Keratinocyte (primary cell): Measurements from ENCODE around the gene TRA2B. TPM values are rescaled to one million over a fixed set of nuclear protein-coding genes. Genes with fewer than 3 reads are reported as not detected.

Experiments used
- DNase-seq: peaks from one replicate; pipeline ENCODE4 v3.0.0-alpha.2; 2011; ENCODE audit warnings: low read depth, missing footprints, low spot score
- FAIRE-seq: peaks from 2 replicates; lab custom pipeline; 2011; peaks lifted over from hg19 to GRCh38; lab: Jason Lieb, UNC
- H2AFZ ChIP-seq: 2 replicates; pipeline ENCODE4 v1.6.0; 2012; ENCODE audit warnings: low read length, control low read depth, inconsistent platforms; ENCODE audit not compliant: control insufficient read depth
- H3K27ac ChIP-seq: 2 replicates; pipeline ENCODE4 v1.5.1; 2011; ENCODE audit warnings: low read length; ENCODE audit not compliant: control insufficient read depth, insufficient read depth
- H3K27me3 ChIP-seq: 3 replicates; pipeline ENCODE4 v1.6.0; 2011; ENCODE audit warnings: low read length; ENCODE audit not compliant: control insufficient read depth, insufficient read depth; ENCODE audit errors: extremely low read depth
- H3K36me3 ChIP-seq, 2 experiments: 2 replicates in 1 of 2; 3 replicates in 1 of 2; pipeline ENCODE4 v1.5.1; 2011; ENCODE audit warnings: low read length in 2 of 2, mild to moderate bottlenecking in 1 of 2; ENCODE audit not compliant: control insufficient read depth in 2 of 2, insufficient read depth in 2 of 2; ENCODE audit errors: extremely low read depth in 1 of 2
- H3K4me1 ChIP-seq: 3 replicates; pipeline ENCODE4 v1.5.1; 2011; ENCODE audit warnings: low read length; ENCODE audit not compliant: control insufficient read depth, insufficient read depth; ENCODE audit errors: extremely low read depth
- H3K4me2 ChIP-seq: 3 replicates; pipeline ENCODE4 v1.6.0; 2011; ENCODE audit warnings: low read depth, low read length; ENCODE audit not compliant: control insufficient read depth, insufficient read depth; ENCODE audit errors: extremely low read depth
- H3K4me3 ChIP-seq, 3 experiments: fragments of 200-600 bp in 1 of 3; sonication (generic) in 1 of 3; 2 replicates in 2 of 3; 3 replicates in 1 of 3; pipeline ENCODE4 v1.5.1; 2011 to 2016; ENCODE audit warnings: low read length in 3 of 3, mild to moderate bottlenecking in 3 of 3, control low read depth in 2 of 3, inconsistent platforms in 1 of 3, low read depth in 1 of 3, mixed read lengths in 1 of 3, mixed run types in 1 of 3, moderate library complexity in 1 of 3; ENCODE audit not compliant: control insufficient read depth in 2 of 3, insufficient read depth in 2 of 3; ENCODE audit errors: extremely low read depth in 1 of 3
- H3K79me2 ChIP-seq: 2 replicates; pipeline ENCODE4 v1.6.0; 2012; ENCODE audit warnings: low read length; ENCODE audit not compliant: control insufficient read depth, insufficient read depth
- H3K9ac ChIP-seq: 3 replicates; pipeline ENCODE4 v1.6.0; 2011; ENCODE audit warnings: low read length; ENCODE audit not compliant: control insufficient read depth, insufficient read depth; ENCODE audit errors: extremely low read depth
- H3K9me1 ChIP-seq: 3 replicates; pipeline ENCODE4 v1.6.0; 2011; ENCODE audit warnings: low read length; ENCODE audit not compliant: control insufficient read depth, insufficient read depth; ENCODE audit errors: extremely low read depth
- H3K9me3 ChIP-seq: 2 replicates; pipeline ENCODE4 v1.5.1; 2012; ENCODE audit warnings: low read depth, low read length; ENCODE audit not compliant: control insufficient read depth
- H4K20me1 ChIP-seq: 3 replicates; pipeline ENCODE4 v1.6.0; 2011; ENCODE audit warnings: low read length; ENCODE audit not compliant: control insufficient read depth, insufficient read depth; ENCODE audit errors: extremely low read depth
- CTCF ChIP-seq, 3 experiments: IDR thresholded peaks in 1 of 3; conservative IDR thresholded peaks in 1 of 3; optimal IDR thresholded peaks in 1 of 3; 2 replicates in 2 of 3; 3 replicates in 1 of 3; pipeline versions ENCODE3 to v1.5.1; 2011; ENCODE audit warnings: low read length in 3 of 3, mild to moderate bottlenecking in 3 of 3, moderate library complexity in 2 of 3, control low read depth in 1 of 3, inconsistent platforms in 1 of 3; ENCODE audit not compliant: insufficient read depth in 2 of 3; ENCODE audit errors: extremely low read depth in 1 of 3
- EZH2 ChIP-seq: IDR thresholded peaks from one replicate; pipeline ENCODE4 v1.6.1; 2012; ENCODE audit warnings: inconsistent platforms, mild to moderate bottlenecking, low read length, moderate library complexity
- dilution Hi-C: fragments of 300-500 bp; cut with MboI; formaldehyde crosslinking; loops from one replicate; pipeline ENCODE4 v1.7.0; 2020; ENCODE audit warnings: low sequenced_read_pairs; ENCODE audit not compliant: extremely low pct_ligation_motif_present
- polyA plus RNA-seq, 5 experiments: library from polyadenylated mRNA; depleted of rRNA in 3 of 5; stranded (reverse) in 3 of 5; stranded (forward) in 1 of 5; unstranded in 1 of 5; fragments of >200 nt; gene quantifications; 1 replicate in 1 of 5; 2 replicates in 3 of 5; 3 replicates in 1 of 5; pipeline versions ENCODE4 v1.2.1 to v1.2.3, GENCODE V29; 2011 to 2012; ENCODE audit warnings: missing spikeins in 2 of 5, low read depth in 1 of 5, low replicate concordance in 1 of 5

The TRA2B gene
- polyA plus RNA-seq, 1 donor (not counting 4 experiments of a cell fraction or from before 2014, with no cell fraction given): 195 TPM

- Histone ChIP-seq H4K20me1 (no peaks in the 10 kb centered on the region), H3K4me3 (no peak overlapping the region), H3K9me3 (no peaks in the 10 kb centered on the region), H3K36me3 (no peaks in the 10 kb centered on the region), H3K27me3 (no peaks in the 10 kb centered on the region), H3K27ac (no peak overlapping the region), H2AFZ (no peak overlapping the region), H3K9ac (no peak overlapping the region), H3K9me1 (no peaks in the 10 kb centered on the region), H3K79me2 (no peaks in the 10 kb centered on the region), H3K4me2 (no peak overlapping the region), H3K4me1 (no peaks in the 10 kb centered on the region)
- TF ChIP-seq EZH2 (no peak), CTCF (optimal IDR thresholded peaks at IDR 0.05 in 1 of 3, IDR thresholded peaks at IDR 0.05 in 1 of 3, conservative IDR thresholded peaks at IDR 0.05 in 1 of 3; ENCODE audit: extremely low read depth in 1 of 3, insufficient read depth in 2 of 3, low read length in 3 of 3) (no peak)
- dilution Hi-C loops: no loop called here
- FAIRE-seq (no peak), DNase-seq (no peak)
Observed at GRCh38 chr3:185878920-185879319, 58.9 kb downstream of the TRA2B start.

GRCh38 chr3:185874119-185874518 lies 63.7 kb downstream of the TRA2B start:
- H3K79me2 ChIP-seq: no peaks in the 10 kb centered on the region
- no peaks in the 10 kb centered on the region for H3K27me3 ChIP-seq
- H4K20me1 ChIP-seq: no peaks in the 10 kb centered on the region
- H3K9me3 ChIP-seq: no peaks in the 10 kb centered on the region
- no peaks in the 10 kb centered on the region for H3K9me1 ChIP-seq
- no peaks in the 10 kb centered on the region for H3K36me3 ChIP-seq
- no peaks in the 10 kb centered on the region for H3K4me1 ChIP-seq
- DNase-seq (no peak), FAIRE-seq (no peak)
- no peak overlapping the region for H3K27ac ChIP-seq
- H3K4me3 ChIP-seq: no peak overlapping the region
- no peak overlapping the region for H3K4me2 ChIP-seq
- TF ChIP-seq CTCF (optimal IDR thresholded peaks at IDR 0.05 in 1 of 3, IDR thresholded peaks at IDR 0.05 in 1 of 3, conservative IDR thresholded peaks at IDR 0.05 in 1 of 3; ENCODE audit: extremely low read depth in 1 of 3, insufficient read depth in 2 of 3, low read length in 3 of 3): no peak
- no peak for TF ChIP-seq EZH2
- dilution Hi-C loops: no loop called here
- no peak overlapping the region for H2AFZ ChIP-seq
- no peak overlapping the region for H3K9ac ChIP-seq
